ENCODE measurements around the gene KMT5C. TPM values are rescaled to one million over a fixed set of nuclear protein-coding genes. Genes with fewer than 3 reads are reported as not detected.

KMT5C gene
- total and polyA plus RNA-seq, 8 donors, result 4.3 to 27.4 (median 8.9) TPM

- WGBS, 2 donors, result 84 to 92% methylated on average over 45 to 50 of the region's 50 CpGs
- Histone ChIP-seq H3K4me1 (no peaks in the 10 kb centered on the region), H3K4me3 (peak overlapping the region in 1 of 4 donors; percentile 62), H3K27me3 (no peaks in the 10 kb centered on the region), H3K36me3 (peaks cover 0 to 4% (median 0%) of the 10 kb centered on the region in 3 donors), H3K9me3 (no peaks in the 10 kb centered on the region), H3K27ac (no peak overlapping the region)
- no peak for TF ChIP-seq CTCF (IDR thresholded peaks at IDR 0.05)
- FAIRE-seq (no peak), DNase-seq (peak in 3 of 6 donors; percentile 28 to 80 (median 60)), ATAC-seq (no peak)
- intact Hi-C loops (cut with DNase I), result no loop called here
These were observed 2.2 kb downstream of the KMT5C start for GRCh38 chr19:55341595-55342531.

DNA sequence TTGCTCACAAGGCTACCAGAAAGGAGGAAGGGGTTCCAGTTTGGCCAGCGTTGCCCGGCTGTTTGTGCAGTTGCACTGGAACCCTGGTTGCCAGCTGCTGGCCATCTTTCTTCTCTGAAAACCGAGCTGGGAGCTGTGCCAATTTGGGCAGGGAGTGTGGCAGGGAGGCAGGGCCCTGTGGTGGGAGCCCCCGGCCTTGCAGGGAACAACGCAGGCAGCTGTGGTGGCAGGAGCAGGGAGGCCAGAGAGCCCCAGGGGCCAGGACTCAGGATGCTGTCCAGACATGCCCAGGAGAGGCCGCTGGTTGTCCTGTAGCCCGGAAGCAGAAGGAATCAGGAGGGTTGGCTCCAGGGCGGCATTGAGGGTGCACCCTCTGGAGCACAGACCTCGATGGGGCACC is 4.8 kb downstream of the KMT5C start:
- TF ChIP-seq CTCF (IDR thresholded peaks at IDR 0.05), result no peak
- Histone ChIP-seq H3K36me3 (peaks cover 0 to 4% (median 0%) of the 10 kb centered on the region in 3 donors), H3K4me1 (no peaks in the 10 kb centered on the region), H3K4me3 (no peak overlapping the region), H3K27ac (no peak overlapping the region), H3K27me3 (no peaks in the 10 kb centered on the region), H3K9me3 (no peaks in the 10 kb centered on the region)
- ATAC-seq (no peak), DNase-seq (peak in 1 of 6 donors; percentile 67), FAIRE-seq (no peak)
- intact Hi-C loops (cut with DNase I), result no loop called here
- 84 to 85% methylated on average over 8 to 9 of the region's 9 CpGs for WGBS, 2 donors

DNA sequence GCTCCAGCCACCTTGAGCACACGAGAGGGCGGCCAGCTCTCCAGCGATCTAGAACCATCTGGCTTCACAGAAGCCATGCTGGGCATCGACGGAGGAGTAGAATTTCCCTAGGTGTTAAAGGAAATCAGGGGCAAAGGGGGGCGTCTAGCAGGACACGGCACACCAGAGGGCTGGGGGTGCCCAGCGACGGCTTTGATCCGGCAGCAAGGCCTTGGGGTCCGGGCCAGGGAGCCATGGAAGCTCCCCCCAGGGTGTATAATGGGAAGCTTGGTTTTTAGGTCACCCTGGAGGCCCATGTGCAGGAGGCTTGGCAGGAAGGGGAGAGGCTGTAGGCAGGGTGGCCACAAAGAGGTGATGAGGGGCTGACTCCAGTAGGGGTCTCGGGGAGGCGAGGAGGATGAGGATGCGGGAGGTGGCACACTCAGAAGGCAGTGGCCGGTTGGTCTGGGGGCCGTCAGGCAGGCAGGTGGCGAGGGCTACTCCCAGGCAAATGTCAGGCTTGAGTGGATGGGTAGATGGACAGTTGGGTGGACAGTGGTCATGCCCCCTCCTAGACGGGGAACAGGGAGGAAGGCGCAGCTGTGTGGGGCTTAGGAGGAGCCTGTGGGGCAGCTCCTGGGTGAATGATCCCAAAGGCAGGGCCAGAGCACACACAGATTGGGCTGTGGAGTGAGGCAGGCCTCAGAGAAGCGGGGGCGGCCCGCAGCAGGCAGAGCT is 5.6 kb downstream of the KMT5C start:
- no peak overlapping the region for H3K4me3 ChIP-seq
- no peaks in the 10 kb centered on the region for H3K4me1 ChIP-seq
- FAIRE-seq (no peak), DNase-seq (peak in 1 of 6 donors; percentile 67), ATAC-seq (no peak)
- peaks cover 0 to 4% (median 0%) of the 10 kb centered on the region in 3 donors for H3K36me3 ChIP-seq
- H3K27me3 ChIP-seq, result no peaks in the 10 kb centered on the region
- intact Hi-C loops (cut with DNase I), result no loop called here
- H3K9me3 ChIP-seq, result no peaks in the 10 kb centered on the region
- 86 to 92% methylated on average over 22 of the region's 22 CpGs for WGBS, 2 donors
- TF ChIP-seq CTCF (IDR thresholded peaks at IDR 0.05), result no peak
- no peak overlapping the region for H3K27ac ChIP-seq

DNA sequence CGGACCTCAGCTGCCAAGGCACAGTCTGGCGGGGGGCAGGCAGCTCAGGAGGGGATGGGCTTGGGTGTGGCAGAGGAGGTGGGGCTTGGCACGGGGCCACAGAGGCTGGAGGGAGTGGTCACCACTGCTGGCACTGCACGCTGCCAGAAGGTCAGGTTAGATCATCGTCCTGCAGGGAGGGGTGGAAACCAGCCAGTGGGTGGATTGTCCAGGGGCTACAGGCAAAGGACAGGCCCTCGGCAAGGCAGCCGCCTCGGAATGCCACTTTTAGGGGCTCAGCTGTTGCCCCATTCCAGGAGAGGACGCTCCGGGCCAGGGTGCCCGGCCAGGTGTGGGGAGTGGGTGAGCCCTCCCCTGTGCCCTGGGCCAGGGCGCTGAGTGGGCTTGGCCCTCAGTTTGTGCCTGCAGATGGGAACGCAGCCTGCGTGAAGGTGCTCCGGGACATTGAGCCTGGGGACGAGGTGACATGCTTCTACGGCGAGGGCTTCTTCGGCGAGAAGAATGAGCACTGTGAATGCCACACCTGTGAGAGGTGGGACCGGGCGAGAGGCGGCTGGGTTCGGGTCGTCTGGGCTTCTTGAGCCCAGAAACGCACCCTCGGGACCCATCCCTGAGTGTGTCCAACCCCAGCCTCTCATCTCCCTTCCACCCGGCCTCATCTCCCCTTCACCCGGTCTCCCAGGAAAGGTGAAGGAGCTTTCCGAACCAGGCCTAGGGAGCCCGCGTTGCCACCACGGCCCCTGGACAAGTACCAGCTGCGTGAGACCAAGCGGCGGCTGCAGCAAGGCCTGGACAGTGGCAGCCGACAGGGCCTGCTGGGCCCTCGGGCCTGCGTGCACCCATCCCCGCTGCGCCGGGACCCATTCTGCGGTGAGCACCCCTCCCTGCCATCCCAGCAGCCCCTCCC is 6.4 kb downstream of the KMT5C start:
- ATAC-seq (peak in 2 of 4 donors; percentile 2 to 9), DNase-seq (peak in 3 of 6 donors; percentile 36 to 77 (median 66)), FAIRE-seq (no peak)
- H3K27ac ChIP-seq, result no peak overlapping the region
- H3K9me3 ChIP-seq, result no peaks in the 10 kb centered on the region
- no peak overlapping the region for H3K4me3 ChIP-seq
- no peaks in the 10 kb centered on the region for H3K27me3 ChIP-seq
- intact Hi-C loops (cut with DNase I), result no loop called here
- TF ChIP-seq CTCF (IDR thresholded peaks at IDR 0.05), result no peak
- peaks cover 0 to 4% (median 0%) of the 10 kb centered on the region in 3 donors for H3K36me3 ChIP-seq
- 86 to 89% methylated on average over 42 to 43 of the region's 43 CpGs for WGBS, 2 donors
- no peaks in the 10 kb centered on the region for H3K4me1 ChIP-seq
